ENCODE data around the gene PCP4. TPM values are rescaled to one million over a fixed set of nuclear protein-coding genes. Genes with fewer than 3 reads are reported as not detected.

The PCP4 gene
- total RNA-seq, 1 donor from 2014 or later, result 5.4 TPM

GRCh38 chr21:39918558-39918957 is 51.3 kb downstream of the PCP4 start:
- H3K4me3 ChIP-seq, result no peak overlapping the region
- no peak for TF ChIP-seq CTCF (IDR thresholded peaks at IDR 0.05; ENCODE audit: borderline replicate concordance)

GRCh38 chr21:39923476-39923875 is 56.2 kb downstream of the PCP4 start:
- Histone ChIP-seq H3K4me3 (no peak overlapping the region), H3K27ac (replicated peaks) (no peak overlapping the region), H3K27me3 (ENCODE audit: low read depth) (no peaks in the 10 kb centered on the region), H3K9me3 (replicated peaks) (no peaks in the 10 kb centered on the region), H3K36me3 (no peaks in the 10 kb centered on the region), H3K4me1 (no peaks in the 10 kb centered on the region)
- DNase-seq, result no peak
- intact Hi-C loops (cut with micrococcal nuclease), result no loop called here
- TF ChIP-seq CTCF (IDR thresholded peaks at IDR 0.05; ENCODE audit: borderline replicate concordance), result no peak

More at GRCh38 chr21:39918558-39918957, 51.3 kb downstream of the PCP4 start:
- Histone ChIP-seq H3K4me1 (no peaks in the 10 kb centered on the region), H3K27me3 (ENCODE audit: low read depth) (no peaks in the 10 kb centered on the region), H3K27ac (replicated peaks) (no peak overlapping the region), H3K9me3 (replicated peaks) (no peaks in the 10 kb centered on the region), H3K36me3 (no peaks in the 10 kb centered on the region)
- intact Hi-C loops (cut with micrococcal nuclease), result no loop called here
- DNase-seq, result no peak

GRCh38 chr21:39924577-39925308 is 57.5 kb downstream of the PCP4 start:
- H3K9me3 ChIP-seq (replicated peaks), result no peaks in the 10 kb centered on the region
- no peaks in the 10 kb centered on the region for H3K27me3 ChIP-seq (ENCODE audit: low read depth)
- no peaks in the 10 kb centered on the region for H3K4me1 ChIP-seq
- H3K4me3 ChIP-seq, result no peak overlapping the region
- no peaks in the 10 kb centered on the region for H3K36me3 ChIP-seq
- TF ChIP-seq CTCF (IDR thresholded peaks at IDR 0.05; ENCODE audit: borderline replicate concordance), result no peak
- no peak for DNase-seq
- no peak overlapping the region for H3K27ac ChIP-seq (replicated peaks)
- intact Hi-C loops (cut with micrococcal nuclease), result no loop called here

GRCh38 chr21:39927304-39927886 is 60.2 kb downstream of the PCP4 start:
- no peaks in the 10 kb centered on the region for H3K4me1 ChIP-seq
- no peaks in the 10 kb centered on the region for H3K36me3 ChIP-seq
- H3K4me3 ChIP-seq, result no peak overlapping the region
- H3K27me3 ChIP-seq (ENCODE audit: low read depth), result no peaks in the 10 kb centered on the region
- intact Hi-C loops (cut with micrococcal nuclease), result no loop called here
- H3K27ac ChIP-seq (replicated peaks), result no peak overlapping the region
- TF ChIP-seq CTCF (IDR thresholded peaks at IDR 0.05; ENCODE audit: borderline replicate concordance), result no peak
- no peak for DNase-seq
- no peaks in the 10 kb centered on the region for H3K9me3 ChIP-seq (replicated peaks)

GRCh38 chr21:39932335-39932734 is 65.1 kb downstream of the PCP4 start:
- no peak for DNase-seq
- Histone ChIP-seq H3K4me3 (no peak overlapping the region), H3K4me1 (no peaks in the 10 kb centered on the region), H3K27ac (replicated peaks) (no peak overlapping the region), H3K27me3 (ENCODE audit: low read depth) (no peaks in the 10 kb centered on the region), H3K36me3 (no peaks in the 10 kb centered on the region), H3K9me3 (replicated peaks) (peaks cover 8% of the 10 kb centered on the region)
- intact Hi-C loops (cut with micrococcal nuclease), result no loop called here
- no peak for TF ChIP-seq CTCF (IDR thresholded peaks at IDR 0.05; ENCODE audit: borderline replicate concordance)
